Measurements from ENCODE around the gene FKBP8.

Gene FKBP8

GRCh38 chr19:18501351-18501750 is 42.0 kb downstream of the FKBP8 start:
- no peak for DNase-seq

GRCh38 chr19:18500799-18501198 is 42.6 kb downstream of the FKBP8 start:
- no peak for DNase-seq

GRCh38 chr19:18500376-18500775 is 43.0 kb downstream of the FKBP8 start:
- no peak for DNase-seq

- DNase-seq, result no peak
Observed at GRCh38 chr19:18499055-18499775, 44.2 kb downstream of the FKBP8 start.

- no peak for DNase-seq
Observed at GRCh38 chr19:18496980-18497256, 46.5 kb downstream of the FKBP8 start.

- DNase-seq, result no peak
Observed at GRCh38 chr19:18496167-18496979, 47.0 kb downstream of the FKBP8 start.

- DNase-seq, result no peak
Observed at GRCh38 chr19:18495204-18495911, 48.0 kb downstream of the FKBP8 start.

GRCh38 chr19:18494267-18494607 is 49.1 kb downstream of the FKBP8 start:
- DNase-seq, result no peak

GRCh38 chr19:18493440-18494266 is 49.7 kb downstream of the FKBP8 start:
- DNase-seq, result no peak

- no peak for DNase-seq
Observed at GRCh38 chr19:18491995-18492953, 51.1 kb downstream of the FKBP8 start.

GRCh38 chr19:18490728-18491127 is 52.6 kb downstream of the FKBP8 start:
- DNase-seq, result no peak

- no peak for DNase-seq
Observed at GRCh38 chr19:18489627-18490184, 53.7 kb downstream of the FKBP8 start.

- no peak for DNase-seq
Observed at GRCh38 chr19:18488838-18489626, 54.3 kb downstream of the FKBP8 start.

GRCh38 chr19:18488403-18488723 is 55.0 kb downstream of the FKBP8 start:
- no peak for DNase-seq

GRCh38 chr19:18487576-18488402 is 55.6 kb downstream of the FKBP8 start:
- no peak for DNase-seq

GRCh38 chr19:18486746-18487145 is 56.6 kb downstream of the FKBP8 start:
- DNase-seq, result no peak

- no peak for DNase-seq
Observed at GRCh38 chr19:18484992-18485391, 58.4 kb downstream of the FKBP8 start.

- DNase-seq, result peak; percentile 87
Observed at GRCh38 chr19:18483119-18483890, 60.1 kb downstream of the FKBP8 start.

Measured in NCI-H2171 (cell line).